B cell (primary cell): Measurements from ENCODE around the gene AKR7A2. TPM values are rescaled to one million over a fixed set of nuclear protein-coding genes. Genes with fewer than 3 reads are reported as not detected.
A peak's percentile ranks its signal among the peaks of the same experiment; 100 is the strongest.
"Not testable (repeated sequence)": the region's sequence is repeated elsewhere in the genome, so short reads cannot be mapped to it uniquely, and the experiment has no call there.

ENCODE experiments used
- ATAC-seq: fragments of 200-7000 bp; cut with Tn5 transposase; one replicate; pipeline ENCODE4 v1.10.0; 2021; ENCODE audit warnings: low read depth, mild to moderate bottlenecking, moderate number of reproducible peaks, moderate library complexity
- CTCF ChIA-PET: fragments of 350-600 bp; sonication (Branson Sonifier 250); formaldehyde crosslinking; loops from one replicate; lab custom pipeline; 2021; ENCODE audit warnings: antibody characterized with exemption, inconsistent platforms; lab: Charles Lee
- POLR2A ChIA-PET: fragments of 350-600 bp; sonication (Branson Sonifier 250); formaldehyde crosslinking; loops from one replicate; lab custom pipeline; 2021; ENCODE audit warnings: antibody characterized with exemption; lab: Charles Lee
- DNase-seq: peaks from one replicate; pipeline ENCODE4 v3.0.0; 2013
- H2AFZ ChIP-seq: 2 replicates; pipeline ENCODE4 v1.6.1; 2012; ENCODE audit warnings: mild to moderate bottlenecking, low read depth, low read length; ENCODE audit not compliant: insufficient read depth, poor library complexity, severe bottlenecking
- H3K27ac ChIP-seq, 2 donors: 1 replicate in 1 of 2; 2 replicates in 1 of 2; pipeline ENCODE4 v1.5.1; 2012 to 2013; ENCODE audit warnings: low read length in 2 of 2, mild to moderate bottlenecking in 2 of 2, moderate library complexity in 1 of 2
- H3K27me3 ChIP-seq, 4 experiments: fragments of 200-600 bp in 1 of 4; sonication (generic) in 1 of 4; replicated peaks in 1 of 4; 1 replicate in 2 of 4; 2 replicates in 2 of 4; pipeline versions ENCODE4 v1.6.1 to v1.7.0; 2013 to 2016; ENCODE audit warnings: low read length in 3 of 4, mild to moderate bottlenecking in 2 of 4, mixed read lengths in 1 of 4, moderate library complexity in 1 of 4; ENCODE audit not compliant: insufficient read depth in 4 of 4, control insufficient read depth in 3 of 4; ENCODE audit errors: control extremely low read depth in 1 of 4
- H3K36me3 ChIP-seq, 2 experiments: replicated peaks in 1 of 2; 1 replicate in 1 of 2; 2 replicates in 1 of 2; pipeline versions ENCODE4 v1.6.1 to v1.7.1; 2013; ENCODE audit warnings: low read length in 1 of 2; ENCODE audit not compliant: insufficient read depth in 2 of 2, control insufficient read depth in 1 of 2; ENCODE audit errors: control extremely low read depth in 1 of 2, extremely low read depth in 1 of 2
- H3K4me1 ChIP-seq, 2 donors: fragments of 200-600 bp in 1 of 2; sonication (generic) in 1 of 2; 1 replicate in 1 of 2; 2 replicates in 1 of 2; pipeline versions ENCODE4 v1.5.1 to v1.6.1; 2013 to 2017; ENCODE audit warnings: low read length in 2 of 2; ENCODE audit not compliant: control insufficient read depth in 2 of 2, insufficient read depth in 2 of 2
- H3K4me2 ChIP-seq: replicated peaks from 2 replicates; pipeline ENCODE3; 2012; ENCODE audit warnings: mild to moderate bottlenecking, low read depth, low read length; ENCODE audit not compliant: poor library complexity, severe bottlenecking
- H3K4me3 ChIP-seq, 5 experiments: fragments of 200-600 bp in 1 of 5; sonication (generic) in 1 of 5; 1 replicate in 3 of 5; 2 replicates in 2 of 5; pipeline versions ENCODE4 v1.5.1 to v1.7.0; 2011 to 2016; ENCODE audit warnings: low read length in 4 of 5, mild to moderate bottlenecking in 4 of 5, low read depth in 2 of 5, control low read depth in 1 of 5, moderate library complexity in 1 of 5; ENCODE audit not compliant: insufficient read depth in 1 of 5; ENCODE audit errors: control extremely low read depth in 1 of 5, extremely low read depth in 1 of 5
- H3K79me2 ChIP-seq: fragments of 200-600 bp; sonication (generic); one replicate; pipeline ENCODE4 v1.6.0; 2016; ENCODE audit warnings: low read length; ENCODE audit not compliant: control insufficient read depth, insufficient read depth
- H3K9ac ChIP-seq: fragments of 200-600 bp; sonication (generic); 2 replicates; pipeline ENCODE4 v1.6.1; 2017; ENCODE audit warnings: mild to moderate bottlenecking, low read length, moderate library complexity
- H3K9me3 ChIP-seq, 3 donors: one replicate each; pipeline versions ENCODE4 v1.6.1 to v1.7.1; 2013; ENCODE audit warnings: low read length in 2 of 3; ENCODE audit not compliant: control insufficient read depth in 2 of 3, insufficient read depth in 1 of 3; ENCODE audit errors: control extremely low read depth in 1 of 3
- H4K20me1 ChIP-seq: 2 replicates; pipeline ENCODE4 v1.6.0; 2012; ENCODE audit warnings: mild to moderate bottlenecking, low read length; ENCODE audit not compliant: insufficient read depth, control insufficient read depth, poor library complexity, severe bottlenecking
- H3K27ac Mint-ChIP-seq: one replicate; pipeline ENCODE4 v1.8.0; 2021; ENCODE audit warnings: mixed read lengths
- H3K27me3 Mint-ChIP-seq: one replicate; pipeline ENCODE4 v1.8.0; 2021; ENCODE audit warnings: mixed read lengths
- H3K4me1 Mint-ChIP-seq: one replicate; pipeline ENCODE4 v1.8.0; 2021; ENCODE audit warnings: mixed read lengths
- H3K4me3 Mint-ChIP-seq: one replicate; pipeline ENCODE4 v1.8.0; 2021; ENCODE audit warnings: mixed read lengths
- H3K9me3 Mint-ChIP-seq: one replicate; pipeline ENCODE4 v1.8.0; 2022; ENCODE audit warnings: mixed read lengths; ENCODE audit not compliant: insufficient read depth
- EZH2 ChIP-seq: IDR thresholded peaks from 2 replicates; pipeline ENCODE4 v1.6.1; 2012; ENCODE audit warnings: borderline replicate concordance, low read depth, mild to moderate bottlenecking, moderate library complexity, low read length; ENCODE audit not compliant: insufficient read depth, poor library complexity, severe bottlenecking
- WGBS: methylation state at CpG from one replicate; pipeline ENCODE4 v1.1.5; 2013; ENCODE audit warnings: missing lambda C conversion rate; ENCODE audit not compliant: insufficient coverage; 5-methylcytosine and 5-hydroxymethylcytosine counted together
- intact Hi-C: fragments of 100-400 bp; cut with micrococcal nuclease; formaldehyde crosslinking; loops from one replicate; pipeline ENCODE4 v1.10.0; 2022
- polyA plus RNA-seq: library from polyadenylated mRNA; depleted of rRNA; stranded (reverse); fragments of >200 nt; gene quantifications from 2 replicates; pipeline ENCODE4 v1.2.3, GENCODE V29; 2012
- total RNA-seq, 2 donors: library from RNA; stranded (reverse); fragments of 120-200 nt in 1 of 2; gene quantifications; 1 replicate in 1 of 2; 2 replicates in 1 of 2; pipeline versions ENCODE4 v1.2.3 to v1.2.4, GENCODE V29; 2013 to 2022
- TF ChIP-seq, protein P1 (sequence below): fragments of 200-600 bp; IDR thresholded peaks from one replicate; pipeline ENCODE4 v1.8.0; 2022; ENCODE audit warnings: antibody characterized with exemption, mild to moderate bottlenecking

AKR7A2 gene
- total and polyA plus RNA-seq, 2 donors (not counting 1 experiment from before 2014, with no cell fraction given), result 23.7 to 32.1 TPM

- Histone ChIP-seq H3K79me2 (no peaks in the 10 kb centered on the region), H3K4me3 (no peak overlapping the region), H4K20me1 (no peaks in the 10 kb centered on the region), H3K9me3 (peaks cover 0 to 19% (median 0%) of the 10 kb centered on the region in 3 donors), H3K9ac (no peak overlapping the region), H3K36me3 (no peaks in the 10 kb centered on the region), H3K27me3 (peaks cover 0 to 8% (median 4%) of the 10 kb centered on the region in 4 experiments), H3K27ac (no peak overlapping the region), H2AFZ (no peak overlapping the region), H3K4me1 (peaks cover 5 to 6% of the 10 kb centered on the region in 2 donors), H3K4me2 (no peak overlapping the region)
- Mint-ChIP-seq H3K9me3 (no peaks in the 10 kb centered on the region), H3K4me1 (peaks cover 7% of the 10 kb centered on the region), H3K27me3 (peaks cover 12% of the 10 kb centered on the region), H3K4me3 (peak overlapping the region; percentile 75), H3K27ac (peak overlapping the region; percentile 37)
- intact Hi-C loops, result loop anchor here (1.0 kb wide), 1 partner anchor 25 kb away; the partner anchor contains the start of genes AKR7A2 and SLC66A1
- WGBS, result 95% methylated on average over 12 of the region's 13 CpGs
- no peak for TF ChIP-seq EZH2
- TF ChIP-seq, protein P1, sequence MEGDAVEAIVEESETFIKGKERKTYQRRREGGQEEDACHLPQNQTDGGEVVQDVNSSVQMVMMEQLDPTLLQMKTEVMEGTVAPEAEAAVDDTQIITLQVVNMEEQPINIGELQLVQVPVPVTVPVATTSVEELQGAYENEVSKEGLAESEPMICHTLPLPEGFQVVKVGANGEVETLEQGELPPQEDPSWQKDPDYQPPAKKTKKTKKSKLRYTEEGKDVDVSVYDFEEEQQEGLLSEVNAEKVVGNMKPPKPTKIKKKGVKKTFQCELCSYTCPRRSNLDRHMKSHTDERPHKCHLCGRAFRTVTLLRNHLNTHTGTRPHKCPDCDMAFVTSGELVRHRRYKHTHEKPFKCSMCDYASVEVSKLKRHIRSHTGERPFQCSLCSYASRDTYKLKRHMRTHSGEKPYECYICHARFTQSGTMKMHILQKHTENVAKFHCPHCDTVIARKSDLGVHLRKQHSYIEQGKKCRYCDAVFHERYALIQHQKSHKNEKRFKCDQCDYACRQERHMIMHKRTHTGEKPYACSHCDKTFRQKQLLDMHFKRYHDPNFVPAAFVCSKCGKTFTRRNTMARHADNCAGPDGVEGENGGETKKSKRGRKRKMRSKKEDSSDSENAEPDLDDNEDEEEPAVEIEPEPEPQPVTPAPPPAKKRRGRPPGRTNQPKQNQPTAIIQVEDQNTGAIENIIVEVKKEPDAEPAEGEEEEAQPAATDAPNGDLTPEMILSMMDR, result no peak
- ATAC-seq (no peak), DNase-seq (no peak)
- CTCF ChIA-PET, result interaction anchor here (1.1 kb wide), 1 partner anchor 25 kb away, joined by 3 read pairs; the partner anchor contains the start of gene SLC66A1
- POLR2A ChIA-PET, result no interaction called here
These were observed 24.3 kb downstream of the AKR7A2 start for GRCh38 chr1:19287436-19288185.

GRCh38 chr1:19285807-19286206 lies 26.1 kb downstream of the AKR7A2 start:
- ATAC-seq, H3K9me3 ChIP-seq, H3K36me3 ChIP-seq, DNase-seq, POLR2A ChIA-PET, H3K4me2 ChIP-seq, H3K4me1 ChIP-seq, H3K9me3 Mint-ChIP-seq, H4K20me1 ChIP-seq, H3K79me2 ChIP-seq, H3K27ac Mint-ChIP-seq, H2AFZ ChIP-seq, H3K4me3 Mint-ChIP-seq, H3K9ac ChIP-seq, CTCF ChIA-PET, H3K27ac ChIP-seq, H3K4me1 Mint-ChIP-seq, intact Hi-C loops, H3K27me3 ChIP-seq, H3K4me3 ChIP-seq: not testable (repeated sequence)
- 88% methylated on average over 3 of the region's 3 CpGs for WGBS
- H3K27me3 Mint-ChIP-seq, result peaks cover 12% of the 10 kb centered on the region

- H3K4me3 Mint-ChIP-seq, H3K27me3 ChIP-seq, H3K9me3 ChIP-seq, intact Hi-C loops, H3K4me3 ChIP-seq, H3K4me1 Mint-ChIP-seq, H3K4me2 ChIP-seq, H3K9ac ChIP-seq, H3K27ac Mint-ChIP-seq, H3K9me3 Mint-ChIP-seq, H3K79me2 ChIP-seq, ATAC-seq, H3K36me3 ChIP-seq, H3K4me1 ChIP-seq, H2AFZ ChIP-seq, H4K20me1 ChIP-seq, DNase-seq, POLR2A ChIA-PET, H3K27ac ChIP-seq, CTCF ChIA-PET: not testable (repeated sequence)
- WGBS, result no CpG with 5 or more reads among the region's 3 CpGs
- H3K27me3 Mint-ChIP-seq, result peaks cover 12% of the 10 kb centered on the region
These were observed 26.6 kb downstream of the AKR7A2 start for GRCh38 chr1:19285366-19285765.
